ENCODE measurements around the gene HS6ST2. TPM values are rescaled to one million over a fixed set of nuclear protein-coding genes. Genes with fewer than 3 reads are reported as not detected.

HS6ST2 gene
- polyA plus RNA-seq: 45.7 and 53.7 TPM in 2 replicates

DNA sequence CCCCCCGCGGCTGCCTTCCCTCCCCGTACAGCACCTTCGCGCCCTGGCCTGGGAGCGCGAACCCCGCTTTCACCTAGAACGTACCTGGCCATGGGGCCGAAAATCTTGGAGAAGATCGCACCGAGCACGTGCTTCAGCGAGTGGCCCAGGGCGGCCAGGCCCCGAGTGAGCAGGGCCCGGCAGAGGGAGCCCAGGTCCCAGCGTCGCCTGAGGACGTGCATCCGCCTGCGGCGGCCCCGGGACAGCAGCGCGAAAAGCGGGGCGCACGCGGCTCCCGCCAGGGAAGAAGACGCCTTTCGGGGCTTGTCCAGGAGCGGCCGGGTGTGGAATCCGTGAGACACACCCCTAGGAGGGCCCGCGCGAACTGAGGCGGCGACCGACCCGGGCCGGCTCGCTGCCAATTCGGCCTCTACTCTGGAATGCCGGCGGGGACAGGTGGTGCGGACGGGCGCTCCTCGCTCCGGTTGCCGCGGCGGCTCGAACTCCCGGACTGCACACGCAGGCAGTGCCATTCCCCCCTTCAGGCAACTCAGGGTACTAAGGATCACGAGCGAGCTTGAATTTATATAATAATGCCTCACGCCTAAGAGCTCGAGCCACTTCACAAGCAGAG, at the start of gene HS6ST2:
Gene HS6ST2 (minus strand): TSS at position 539 of the 613 bp plus-strand sequence.

Other genes with a start within 250 kb of the HS6ST2 start
- not detected in 2 replicates for gene USP26, start 138.5 kb upstream of the HS6ST2 start, polyA plus RNA-seq